Loucy (cell line): ENCODE data around the gene UVSSA.

ENCODE experiments used
- H2AFZ ChIP-seq: fragments of 200-600 bp; sonication (generic); 2 replicates; pipeline ENCODE4 v1.6.0; 2016; ENCODE audit warnings: antibody characterized with exemption, mild to moderate bottlenecking, low read length, moderate library complexity
- H3F3A ChIP-seq: fragments of 200-600 bp; 2 replicates; pipeline ENCODE4 v1.6.0; 2016; ENCODE audit warnings: antibody characterized with exemption, low read depth, mild to moderate bottlenecking
- H3K27me3 ChIP-seq: fragments of 200-600 bp; sonication (generic); 2 replicates; pipeline ENCODE4 v1.6.1; 2014; ENCODE audit warnings: low read length, mild to moderate bottlenecking; ENCODE audit not compliant: insufficient read depth, poor library complexity, severe bottlenecking
- H3K36me3 ChIP-seq: fragments of 200-600 bp; sonication (generic); 2 replicates; pipeline ENCODE4 v1.6.1; 2016; ENCODE audit warnings: low read length; ENCODE audit not compliant: insufficient read depth
- H3K4me1 ChIP-seq: fragments of 200-600 bp; sonication (generic); 2 replicates; pipeline ENCODE4 v1.5.1; 2014; ENCODE audit warnings: low read length, mild to moderate bottlenecking; ENCODE audit not compliant: insufficient read depth, poor library complexity, severe bottlenecking
- H3K4me2 ChIP-seq: fragments of 200-600 bp; sonication (generic); 2 replicates; pipeline ENCODE4 v1.6.0; 2014; ENCODE audit warnings: antibody characterized with exemption, low read length, low read depth, mild to moderate bottlenecking; ENCODE audit not compliant: poor library complexity, severe bottlenecking
- H3K4me3 ChIP-seq: fragments of 200-600 bp; sonication (generic); 2 replicates; pipeline ENCODE4 v1.5.1; 2014; ENCODE audit warnings: low read length, mild to moderate bottlenecking, mixed read lengths; ENCODE audit not compliant: poor library complexity, severe bottlenecking
- H3K79me2 ChIP-seq: fragments of 200-600 bp; sonication (generic); 2 replicates; pipeline ENCODE4 v1.6.1; 2014; ENCODE audit warnings: low read length; ENCODE audit not compliant: insufficient read depth
- H3K9ac ChIP-seq: fragments of 200-600 bp; sonication (generic); 2 replicates; pipeline ENCODE4 v1.6.0; 2014; ENCODE audit warnings: mild to moderate bottlenecking, low read depth, low read length, moderate library complexity; ENCODE audit not compliant: poor library complexity, severe bottlenecking
- H3K9me2 ChIP-seq: fragments of 200-600 bp; sonication (generic); replicated peaks from 2 replicates; pipeline ENCODE4 v1.6.1; 2016; ENCODE audit warnings: low read depth, low read length, mixed read lengths
- H3K9me3 ChIP-seq: fragments of 200-600 bp; sonication (generic); 2 replicates; pipeline ENCODE4 v1.6.1; 2014; ENCODE audit warnings: mild to moderate bottlenecking, antibody characterized with exemption, low read length, low read depth; ENCODE audit not compliant: insufficient read depth
- H4K20me1 ChIP-seq: fragments of 200-600 bp; sonication (generic); 2 replicates; pipeline ENCODE4 v1.6.0; 2014; ENCODE audit warnings: antibody characterized with exemption, low read length, mild to moderate bottlenecking; ENCODE audit not compliant: insufficient read depth, poor library complexity, severe bottlenecking
- CTCF ChIP-seq: fragments of 200-600 bp; sonication (generic); conservative IDR thresholded peaks from 2 replicates; pipeline ENCODE4 v1.5.1; 2014; ENCODE audit warnings: mild to moderate bottlenecking, antibody characterized with exemption, low read length
- EZH2phosphoT487 ChIP-seq: fragments of 200-600 bp; IDR thresholded peaks from 2 replicates; pipeline ENCODE4 v1.6.1; 2018; ENCODE audit warnings: antibody characterized with exemption, mild to moderate bottlenecking, moderate library complexity, borderline replicate concordance

The UVSSA gene

GRCh38 chr4:1356181-1356998, 9.4 kb downstream of the UVSSA start:
- no peaks in the 10 kb centered on the region; the same call in 1 of the 2 replicates for H3K36me3 ChIP-seq
- H3K27me3 ChIP-seq, result no peaks in the 10 kb centered on the region
- no peaks in the 10 kb centered on the region for H3K4me1 ChIP-seq
- no peak overlapping the region for H2AFZ ChIP-seq
- no peak overlapping the region for H3K4me3 ChIP-seq
- H3K9me2 ChIP-seq, result no peaks in the 10 kb centered on the region
- no peak overlapping the region for H3K4me2 ChIP-seq
- no peaks in the 10 kb centered on the region for H3K9me3 ChIP-seq
- TF ChIP-seq EZH2phosphoT487 (no peak), CTCF (peak; percentile 87)
- no peak overlapping the region for H3K9ac ChIP-seq
- peaks cover 4% of the 10 kb centered on the region for H4K20me1 ChIP-seq
- H3K79me2 ChIP-seq, result no peaks in the 10 kb centered on the region
- H3F3A ChIP-seq, result no peaks in the 10 kb centered on the region

- TF ChIP-seq EZH2phosphoT487 (no peak), CTCF (no peak)
- no peaks in the 10 kb centered on the region; the same call in 1 of the 2 replicates for H3K36me3 ChIP-seq
- H3K9ac ChIP-seq, result no peak overlapping the region
These were observed 10.6 kb downstream of the UVSSA start for GRCh38 chr4:1357356-1358248.

GRCh38 chr4:1358421-1359143, 11.6 kb downstream of the UVSSA start:
- Histone ChIP-seq H3K27me3 (no peaks in the 10 kb centered on the region), H3K4me2 (no peak overlapping the region), H3K36me3 (no peaks in the 10 kb centered on the region; the same call in 1 of the 2 replicates)

More at GRCh38 chr4:1357356-1358248, 10.6 kb downstream of the UVSSA start:
- Histone ChIP-seq H3K9me2 (no peaks in the 10 kb centered on the region), H3K4me2 (no peak overlapping the region), H3K4me3 (no peak overlapping the region), H3F3A (no peaks in the 10 kb centered on the region), H3K4me1 (no peaks in the 10 kb centered on the region), H3K27me3 (no peaks in the 10 kb centered on the region), H2AFZ (no peak overlapping the region), H4K20me1 (no peaks in the 10 kb centered on the region), H3K79me2 (no peaks in the 10 kb centered on the region), H3K9me3 (no peaks in the 10 kb centered on the region)

More at GRCh38 chr4:1358421-1359143, 11.6 kb downstream of the UVSSA start:
- H3K9me3 ChIP-seq, result no peaks in the 10 kb centered on the region
- H4K20me1 ChIP-seq, result no peaks in the 10 kb centered on the region
- H3K9ac ChIP-seq, result no peak overlapping the region
- no peaks in the 10 kb centered on the region for H3F3A ChIP-seq
- no peaks in the 10 kb centered on the region for H3K79me2 ChIP-seq
- H3K4me3 ChIP-seq, result no peak overlapping the region
- H2AFZ ChIP-seq, result no peak overlapping the region
- no peaks in the 10 kb centered on the region for H3K9me2 ChIP-seq
- TF ChIP-seq EZH2phosphoT487 (no peak), CTCF (no peak)
- no peaks in the 10 kb centered on the region for H3K4me1 ChIP-seq
